ENCODE data around the gene SLC12A7. TPM values are rescaled to one million over a fixed set of nuclear protein-coding genes. Genes with fewer than 3 reads are reported as not detected.

Gene SLC12A7
- total and polyA plus RNA-seq, 2 of the 13 experiments (the other 11 are each of a cell fraction or from before 2014, with no cell fraction given) = 14.0 to 18.5 TPM

DNA sequence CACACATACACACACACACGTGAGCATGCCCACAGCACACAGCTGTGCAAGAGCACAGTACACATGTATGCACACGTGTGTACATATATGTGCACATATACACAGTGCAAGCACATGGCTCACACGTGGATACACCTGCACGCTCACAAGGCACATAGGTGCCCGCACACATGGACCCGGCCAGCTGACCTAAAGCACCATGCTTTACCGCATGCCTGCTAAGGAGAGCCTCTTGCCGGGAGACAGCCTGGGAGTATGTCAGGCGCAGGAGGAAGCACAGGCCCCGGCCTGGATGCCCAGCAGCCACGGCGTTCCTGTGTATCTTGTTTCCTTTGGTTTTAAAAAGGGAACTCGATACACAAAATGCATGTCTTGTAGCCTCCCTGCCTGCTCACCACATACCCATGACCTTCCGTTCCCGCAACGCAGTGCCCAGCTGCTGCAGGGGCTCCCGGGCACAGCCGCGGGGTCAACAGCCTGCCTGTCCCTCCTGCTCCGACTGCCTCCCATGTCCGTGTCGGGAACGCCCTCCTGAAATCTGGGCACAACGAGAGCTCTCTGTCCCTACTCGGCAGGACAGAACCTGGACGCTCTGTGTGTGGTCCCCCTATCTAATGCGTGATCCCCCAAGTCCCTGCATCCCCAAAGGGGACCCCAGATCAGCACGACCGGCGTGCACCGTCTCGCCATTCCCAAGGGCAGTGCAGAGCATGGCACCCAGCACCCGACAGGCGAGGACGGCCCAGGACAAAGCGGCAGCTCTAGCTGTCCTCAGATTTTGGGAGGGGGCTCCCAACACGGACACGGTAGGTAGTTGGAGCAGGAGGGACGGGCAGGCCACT is 3.6 kb downstream of the SLC12A7 start (continued):
- TF ChIP-seq, protein P1, sequence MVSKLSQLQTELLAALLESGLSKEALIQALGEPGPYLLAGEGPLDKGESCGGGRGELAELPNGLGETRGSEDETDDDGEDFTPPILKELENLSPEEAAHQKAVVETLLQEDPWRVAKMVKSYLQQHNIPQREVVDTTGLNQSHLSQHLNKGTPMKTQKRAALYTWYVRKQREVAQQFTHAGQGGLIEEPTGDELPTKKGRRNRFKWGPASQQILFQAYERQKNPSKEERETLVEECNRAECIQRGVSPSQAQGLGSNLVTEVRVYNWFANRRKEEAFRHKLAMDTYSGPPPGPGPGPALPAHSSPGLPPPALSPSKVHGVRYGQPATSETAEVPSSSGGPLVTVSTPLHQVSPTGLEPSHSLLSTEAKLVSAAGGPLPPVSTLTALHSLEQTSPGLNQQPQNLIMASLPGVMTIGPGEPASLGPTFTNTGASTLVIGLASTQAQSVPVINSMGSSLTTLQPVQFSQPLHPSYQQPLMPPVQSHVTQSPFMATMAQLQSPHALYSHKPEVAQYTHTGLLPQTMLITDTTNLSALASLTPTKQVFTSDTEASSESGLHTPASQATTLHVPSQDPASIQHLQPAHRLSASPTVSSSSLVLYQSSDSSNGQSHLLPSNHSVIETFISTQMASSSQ (IDR thresholded peaks at IDR 0.05; ENCODE audit: low read depth) = no peak
- TF ChIP-seq, protein P1 (CRISPR knock-in tag; IDR thresholded peaks at IDR 0.05; ENCODE audit: borderline replicate concordance) = no peak
- TF ChIP-seq, protein P2, sequence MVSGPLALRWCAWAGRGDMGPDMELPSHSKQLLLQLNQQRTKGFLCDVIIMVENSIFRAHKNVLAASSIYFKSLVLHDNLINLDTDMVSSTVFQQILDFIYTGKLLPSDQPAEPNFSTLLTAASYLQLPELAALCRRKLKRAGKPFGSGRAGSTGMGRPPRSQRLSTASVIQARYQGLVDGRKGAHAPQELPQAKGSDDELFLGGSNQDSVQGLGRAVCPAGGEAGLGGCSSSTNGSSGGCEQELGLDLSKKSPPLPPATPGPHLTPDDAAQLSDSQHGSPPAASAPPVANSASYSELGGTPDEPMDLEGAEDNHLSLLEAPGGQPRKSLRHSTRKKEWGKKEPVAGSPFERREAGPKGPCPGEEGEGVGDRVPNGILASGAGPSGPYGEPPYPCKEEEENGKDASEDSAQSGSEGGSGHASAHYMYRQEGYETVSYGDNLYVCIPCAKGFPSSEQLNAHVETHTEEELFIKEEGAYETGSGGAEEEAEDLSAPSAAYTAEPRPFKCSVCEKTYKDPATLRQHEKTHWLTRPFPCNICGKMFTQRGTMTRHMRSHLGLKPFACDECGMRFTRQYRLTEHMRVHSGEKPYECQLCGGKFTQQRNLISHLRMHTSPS (CRISPR knock-in tag; IDR thresholded peaks at IDR 0.05; ENCODE audit: low read depth) = no peak
- no peak for TF ChIP-seq HNF4A (CRISPR knock-in tag; IDR thresholded peaks at IDR 0.05)
- no peak for TF ChIP-seq SMC3 (IDR thresholded peaks at IDR 0.05; ENCODE audit: low read length)
- TF ChIP-seq, protein P3, sequence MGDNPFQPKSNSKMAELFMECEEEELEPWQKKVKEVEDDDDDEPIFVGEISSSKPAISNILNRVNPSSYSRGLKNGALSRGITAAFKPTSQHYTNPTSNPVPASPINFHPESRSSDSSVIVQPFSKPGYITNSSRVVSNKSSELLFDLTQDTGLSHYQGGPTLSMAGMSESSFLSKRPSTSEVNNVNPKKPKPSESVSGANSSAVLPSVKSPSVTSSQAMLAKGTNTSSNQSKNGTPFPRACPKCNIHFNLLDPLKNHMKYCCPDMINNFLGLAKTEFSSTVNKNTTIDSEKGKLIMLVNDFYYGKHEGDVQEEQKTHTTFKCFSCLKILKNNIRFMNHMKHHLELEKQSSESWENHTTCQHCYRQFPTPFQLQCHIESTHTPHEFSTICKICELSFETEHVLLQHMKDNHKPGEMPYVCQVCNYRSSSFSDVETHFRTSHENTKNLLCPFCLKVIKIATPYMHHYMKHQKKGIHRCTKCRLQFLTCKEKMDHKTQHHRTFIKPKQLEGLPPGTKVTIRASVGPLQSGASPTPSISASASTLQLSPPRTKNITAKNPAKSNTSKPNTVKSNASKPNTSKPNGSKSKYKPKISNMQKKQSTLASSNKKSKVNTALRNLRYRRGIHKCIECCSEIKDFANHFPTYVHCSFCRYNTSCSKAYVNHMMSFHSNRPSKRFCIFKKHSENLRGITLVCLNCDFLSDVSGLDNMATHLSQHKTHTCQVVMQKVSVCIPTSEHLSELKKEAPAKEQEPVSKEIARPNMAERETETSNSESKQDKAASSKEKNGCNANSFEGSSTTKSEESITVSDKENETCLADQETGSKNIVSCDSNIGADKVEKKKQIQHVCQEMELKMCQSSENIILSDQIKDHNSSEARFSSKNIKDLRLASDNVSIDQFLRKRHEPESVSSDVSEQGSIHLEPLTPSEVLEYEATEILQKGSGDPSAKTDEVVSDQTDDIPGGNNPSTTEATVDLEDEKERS (CRISPR knock-in tag; IDR thresholded peaks at IDR 0.05) = no peak
- no peak for TF ChIP-seq ZKSCAN1 (IDR thresholded peaks at IDR 0.05; ENCODE audit: low read length)
- no peak for TF ChIP-seq STAG1 (CRISPR knock-in tag; IDR thresholded peaks at IDR 0.05)
- TF ChIP-seq, protein P4, sequence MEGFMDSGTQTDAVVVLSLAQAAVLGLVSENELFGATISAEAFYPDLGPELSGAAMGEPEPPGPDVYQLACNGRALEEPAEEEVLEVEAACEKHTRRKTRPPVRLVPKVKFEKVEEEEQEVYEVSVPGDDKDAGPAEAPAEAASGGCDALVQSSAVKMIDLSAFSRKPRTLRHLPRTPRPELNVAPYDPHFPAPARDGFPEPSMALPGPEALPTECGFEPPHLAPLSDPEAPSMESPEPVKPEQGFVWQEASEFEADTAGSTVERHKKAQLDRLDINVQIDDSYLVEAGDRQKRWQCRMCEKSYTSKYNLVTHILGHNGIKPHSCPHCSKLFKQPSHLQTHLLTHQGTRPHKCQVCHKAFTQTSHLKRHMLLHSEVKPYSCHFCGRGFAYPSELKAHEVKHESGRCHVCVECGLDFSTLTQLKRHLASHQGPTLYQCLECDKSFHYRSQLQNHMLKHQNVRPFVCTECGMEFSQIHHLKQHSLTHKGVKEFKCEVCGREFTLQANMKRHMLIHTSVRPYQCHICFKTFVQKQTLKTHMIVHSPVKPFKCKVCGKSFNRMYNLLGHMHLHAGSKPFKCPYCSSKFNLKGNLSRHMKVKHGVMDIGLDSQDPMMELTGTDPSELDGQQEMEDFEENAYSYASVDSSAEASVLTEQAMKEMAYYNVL (CRISPR knock-in tag; IDR thresholded peaks at IDR 0.05; ENCODE audit: borderline replicate concordance) = no peak
- TF ChIP-seq ZNF33A (CRISPR knock-in tag; IDR thresholded peaks at IDR 0.05; ENCODE audit: borderline replicate concordance) = no peak
- TF ChIP-seq FOXP1 (IDR thresholded peaks at IDR 0.05) = no peak
- TF ChIP-seq FOXP1 (CRISPR knock-in tag; IDR thresholded peaks at IDR 0.05) = no peak
- TF ChIP-seq JARID2 (CRISPR knock-in tag; IDR thresholded peaks at IDR 0.05; ENCODE audit: insufficient replicate concordance) = no peak
- no peak for TF ChIP-seq YEATS2 (CRISPR knock-in tag; IDR thresholded peaks at IDR 0.05; ENCODE audit: borderline replicate concordance)
- TF ChIP-seq, protein P5, sequence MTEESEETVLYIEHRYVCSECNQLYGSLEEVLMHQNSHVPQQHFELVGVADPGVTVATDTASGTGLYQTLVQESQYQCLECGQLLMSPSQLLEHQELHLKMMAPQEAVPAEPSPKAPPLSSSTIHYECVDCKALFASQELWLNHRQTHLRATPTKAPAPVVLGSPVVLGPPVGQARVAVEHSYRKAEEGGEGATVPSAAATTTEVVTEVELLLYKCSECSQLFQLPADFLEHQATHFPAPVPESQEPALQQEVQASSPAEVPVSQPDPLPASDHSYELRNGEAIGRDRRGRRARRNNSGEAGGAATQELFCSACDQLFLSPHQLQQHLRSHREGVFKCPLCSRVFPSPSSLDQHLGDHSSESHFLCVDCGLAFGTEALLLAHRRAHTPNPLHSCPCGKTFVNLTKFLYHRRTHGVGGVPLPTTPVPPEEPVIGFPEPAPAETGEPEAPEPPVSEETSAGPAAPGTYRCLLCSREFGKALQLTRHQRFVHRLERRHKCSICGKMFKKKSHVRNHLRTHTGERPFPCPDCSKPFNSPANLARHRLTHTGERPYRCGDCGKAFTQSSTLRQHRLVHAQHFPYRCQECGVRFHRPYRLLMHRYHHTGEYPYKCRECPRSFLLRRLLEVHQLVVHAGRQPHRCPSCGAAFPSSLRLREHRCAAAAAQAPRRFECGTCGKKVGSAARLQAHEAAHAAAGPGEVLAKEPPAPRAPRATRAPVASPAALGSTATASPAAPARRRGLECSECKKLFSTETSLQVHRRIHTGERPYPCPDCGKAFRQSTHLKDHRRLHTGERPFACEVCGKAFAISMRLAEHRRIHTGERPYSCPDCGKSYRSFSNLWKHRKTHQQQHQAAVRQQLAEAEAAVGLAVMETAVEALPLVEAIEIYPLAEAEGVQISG (CRISPR knock-in tag; IDR thresholded peaks at IDR 0.05) = no peak
